ENCODE results near the gene RFX1. TPM values are rescaled to one million over a fixed set of nuclear protein-coding genes. Genes with fewer than 3 reads are reported as not detected.

The RFX1 gene
- total and polyA plus RNA-seq, 2 of the 13 experiments (the other 11 are each of a cell fraction or from before 2014, with no cell fraction given): 1.1 to 1.3 TPM

- peak; percentile 43 for TF ChIP-seq FOXK1 (CRISPR knock-in tag; IDR thresholded peaks at IDR 0.05; ENCODE audit: borderline replicate concordance, low read depth)
- 0 out of 2 replicates have a peak, but pooled peaks have one; percentile 48 for TF ChIP-seq FIP1L1 (IDR thresholded peaks at IDR 0.05; ENCODE audit: borderline replicate concordance, insufficient read depth, low read depth, low read length)
- TF ChIP-seq BATF2 (CRISPR knock-in tag; IDR thresholded peaks at IDR 0.05): no peak
- no peak for TF ChIP-seq ZNF761 (CRISPR knock-in tag; conservative IDR thresholded peaks at IDR 0.05)
- peak; percentile 89 for TF ChIP-seq HCFC1 (IDR thresholded peaks at IDR 0.05; ENCODE audit: low read depth, low read length)
- TF ChIP-seq MXI1 (IDR thresholded peaks at IDR 0.05; ENCODE audit: borderline replicate concordance, low read depth, low read length): peak; percentile 99
- TF ChIP-seq MYPOP (CRISPR knock-in tag; IDR thresholded peaks at IDR 0.05): 0 out of 2 replicates have a peak, but pooled peaks have one; percentile 64
- 0 out of 2 replicates have a peak, but pooled peaks have one; percentile 15 for TF ChIP-seq ZNF318 (CRISPR knock-in tag; IDR thresholded peaks at IDR 0.05)
- no peak for TF ChIP-seq FUBP1 (CRISPR knock-in tag; IDR thresholded peaks at IDR 0.05; ENCODE audit: borderline replicate concordance)
- peak; percentile 69; the same call in 1 of the 2 replicates for TF ChIP-seq RFX5 (IDR thresholded peaks at IDR 0.05; ENCODE audit: low read depth, low read length)
- TF ChIP-seq SP5 (CRISPR knock-in tag; IDR thresholded peaks at IDR 0.05; ENCODE audit: borderline replicate concordance, low read depth): 0 out of 2 replicates have a peak, but pooled peaks have one; percentile 5
- TF ChIP-seq CREM (IDR thresholded peaks at IDR 0.05): peak; percentile 94
- peak; percentile 64; the same call in 1 of the 2 replicates for TF ChIP-seq CREM (CRISPR knock-in tag; IDR thresholded peaks at IDR 0.05)
- TF ChIP-seq TP53 (CRISPR knock-in tag; conservative IDR thresholded peaks at IDR 0.05): 0 out of 2 replicates have a peak, but pooled peaks have one; percentile 84
- TF ChIP-seq SMARCC2 (IDR thresholded peaks at IDR 0.05): no peak
- TF ChIP-seq ZFP36L1 (CRISPR knock-in tag; IDR thresholded peaks at IDR 0.05): no peak
- peak; percentile 7; the same call in 1 of the 2 replicates for TF ChIP-seq HOXA5 (CRISPR knock-in tag; IDR thresholded peaks at IDR 0.05)
- no peak for TF ChIP-seq SRF (IDR thresholded peaks at IDR 0.05; ENCODE audit: low read depth, low read length)
Measured at GRCh38 chr19:14006085-14006765, at the start of gene RFX1 (continued).
